DLD1 (cell line): ENCODE results near the gene PAF1.

Experiments used
- in situ Hi-C: cut with HindIII; loops from 2 replicates; pipeline ENCODE4 v1.10.0; 2017; ENCODE audit warnings: low sequenced_read_pairs

Gene PAF1

DNA sequence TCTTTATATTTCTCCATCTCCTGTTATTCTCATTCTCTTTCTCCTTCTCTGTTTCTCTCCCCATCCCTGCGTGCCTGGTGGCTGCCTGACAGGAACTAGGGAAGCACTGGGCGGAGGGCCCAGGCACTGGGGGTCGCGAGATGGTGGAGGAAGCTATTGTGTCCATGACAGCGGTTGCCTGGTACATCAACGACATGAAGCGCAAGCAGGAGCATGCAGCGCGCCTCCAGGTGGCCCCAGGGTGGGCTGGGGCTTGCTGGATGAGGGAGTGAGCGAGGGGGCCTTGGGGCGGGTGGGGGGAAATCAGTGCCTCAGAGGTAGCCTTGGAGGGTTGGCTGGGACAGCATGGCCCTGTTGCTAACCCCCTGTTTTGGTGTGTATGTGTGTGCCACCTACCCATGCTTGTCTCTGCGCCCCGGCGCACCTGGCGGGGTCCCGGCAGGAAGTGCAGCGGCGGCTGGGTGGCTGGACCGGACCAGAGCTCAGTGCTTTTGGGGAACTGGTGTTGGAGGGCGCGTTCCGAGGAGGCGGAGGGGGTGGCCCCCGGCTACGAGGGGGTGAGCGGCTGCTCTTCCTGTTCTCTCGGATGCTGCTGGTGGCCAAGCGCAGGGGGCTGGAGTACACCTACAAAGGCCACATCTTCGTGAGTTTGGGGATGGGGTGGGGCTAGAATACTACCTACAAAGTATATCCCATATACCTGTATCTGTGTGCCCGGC is 26.7 kb upstream of the PAF1 start:
- in situ Hi-C loops: no loop called here

DNA sequence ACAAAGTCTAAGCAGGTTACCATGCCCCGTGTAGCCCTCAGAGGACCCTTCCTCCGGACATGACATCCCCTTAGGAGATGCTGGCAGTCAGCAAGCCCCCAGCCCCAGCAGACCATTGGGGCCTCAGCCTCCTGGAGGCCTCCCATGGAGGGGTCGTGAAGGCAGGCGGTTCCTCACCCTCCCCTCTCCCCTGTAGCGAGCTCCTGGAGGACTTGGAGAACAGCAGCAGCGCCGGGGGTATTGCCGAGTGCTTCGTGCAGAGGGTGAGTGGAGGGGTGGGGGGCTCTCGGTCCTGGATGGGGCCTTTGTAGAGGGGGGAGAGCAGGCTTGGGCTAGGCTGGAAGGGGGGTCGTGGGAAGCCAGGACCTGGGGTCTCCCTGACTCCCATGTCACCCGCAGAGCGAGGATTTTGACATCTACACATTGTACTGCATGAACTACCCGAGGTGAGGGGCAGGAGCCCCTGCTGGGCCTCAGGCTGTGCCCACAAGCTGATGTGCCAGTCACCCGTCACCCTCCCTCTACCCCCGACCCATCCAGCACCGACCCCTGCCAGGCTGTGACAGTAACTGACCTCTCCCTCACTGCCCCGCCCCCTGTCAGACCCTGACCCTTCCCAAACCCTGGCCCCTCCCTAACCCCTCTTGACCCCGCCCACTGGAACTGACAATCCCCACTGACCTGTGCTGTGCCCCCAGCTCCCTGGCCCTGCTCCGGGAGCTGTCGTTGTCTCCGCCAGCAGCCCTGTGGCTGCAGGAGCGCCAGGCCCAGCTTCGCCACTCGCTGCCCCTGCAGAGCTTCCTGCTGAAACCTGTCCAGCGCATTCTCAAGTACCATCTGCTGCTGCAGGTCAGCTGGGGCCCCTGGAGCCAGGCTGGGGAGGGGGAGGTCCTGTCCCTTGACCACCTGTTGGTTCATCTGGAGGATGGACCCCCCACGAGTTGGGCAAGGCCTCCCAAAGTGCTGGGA is 25.5 kb upstream of the PAF1 start:
- in situ Hi-C loops: no loop called here

DNA sequence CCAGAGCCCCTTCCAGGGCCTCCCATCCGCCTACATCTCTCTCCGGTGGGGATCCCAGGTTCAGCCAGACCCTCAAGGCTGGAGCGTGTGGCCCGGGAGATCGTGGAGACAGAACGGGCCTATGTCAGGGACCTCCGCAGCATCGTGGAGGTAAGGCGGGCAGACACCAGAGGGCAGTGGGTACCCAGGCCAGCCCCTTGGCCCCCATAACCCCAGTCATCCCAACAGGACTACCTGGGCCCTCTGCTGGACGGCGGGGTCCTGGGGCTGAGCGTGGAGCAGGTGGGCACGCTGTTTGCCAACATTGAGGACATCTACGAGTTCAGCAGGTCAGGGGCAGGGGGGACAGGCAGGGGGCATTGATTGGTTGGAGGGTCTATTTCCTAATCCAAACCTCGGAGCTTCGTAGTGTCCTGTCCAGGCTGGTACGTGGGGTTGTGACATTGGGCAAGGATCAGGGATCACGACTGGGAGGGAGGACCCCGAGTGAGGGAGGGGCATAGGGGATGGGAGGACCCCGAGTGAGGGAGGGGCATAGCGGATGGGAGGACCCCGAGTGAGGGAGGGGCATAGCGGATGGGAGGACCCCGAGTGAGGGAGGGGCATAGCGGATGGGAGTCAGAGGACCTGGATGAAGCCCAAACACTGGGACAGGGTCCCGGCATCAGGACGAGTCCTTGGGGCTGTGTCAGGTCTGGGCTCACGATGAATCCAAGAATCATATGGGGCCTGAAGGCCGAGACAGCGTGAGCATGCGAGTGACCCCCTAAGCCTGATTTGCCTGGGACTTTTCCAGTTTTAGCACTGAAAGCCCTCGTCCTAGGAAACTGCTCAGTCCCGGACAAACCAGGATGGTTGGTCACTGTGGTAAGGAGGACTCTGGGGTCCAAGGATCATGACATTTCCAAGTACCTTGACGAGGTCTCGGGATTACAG is 24.5 kb upstream of the PAF1 start:
- in situ Hi-C loops: no loop called here

DNA sequence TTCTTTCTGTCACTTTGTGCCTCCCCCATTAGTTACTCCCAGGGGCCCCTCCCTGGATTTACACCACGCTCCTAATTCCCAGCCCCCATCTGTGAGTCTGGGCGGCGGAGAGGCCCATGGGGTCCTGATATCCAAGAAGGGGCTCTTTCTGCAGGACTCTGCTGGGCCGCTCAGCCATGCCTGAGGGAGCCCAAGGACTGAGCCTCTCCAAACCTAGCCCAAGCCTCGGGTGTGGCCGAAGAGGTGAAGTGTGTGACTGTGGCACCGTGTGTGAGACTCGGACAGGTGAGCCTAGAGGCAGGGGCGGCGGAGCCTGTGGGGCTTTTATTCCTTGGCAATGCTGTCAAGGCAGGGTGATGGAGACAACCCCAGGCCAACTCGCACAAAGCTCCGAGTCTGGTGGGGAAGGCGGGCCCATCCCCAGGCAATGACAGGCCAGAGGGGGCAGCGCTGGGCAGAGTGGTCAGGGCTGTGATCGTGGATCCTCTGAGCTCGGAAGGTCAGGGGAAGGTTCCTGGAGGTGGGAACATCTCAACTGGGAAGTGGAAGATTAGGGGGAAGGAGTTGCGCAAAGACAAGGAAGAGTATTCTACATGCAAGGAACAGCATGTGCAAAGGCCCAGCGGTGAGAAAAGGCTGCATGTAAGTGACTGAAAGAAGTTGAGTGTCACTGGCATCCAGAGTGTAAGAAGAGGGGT is 23.2 kb upstream of the PAF1 start:
- in situ Hi-C loops: no loop called here

DNA sequence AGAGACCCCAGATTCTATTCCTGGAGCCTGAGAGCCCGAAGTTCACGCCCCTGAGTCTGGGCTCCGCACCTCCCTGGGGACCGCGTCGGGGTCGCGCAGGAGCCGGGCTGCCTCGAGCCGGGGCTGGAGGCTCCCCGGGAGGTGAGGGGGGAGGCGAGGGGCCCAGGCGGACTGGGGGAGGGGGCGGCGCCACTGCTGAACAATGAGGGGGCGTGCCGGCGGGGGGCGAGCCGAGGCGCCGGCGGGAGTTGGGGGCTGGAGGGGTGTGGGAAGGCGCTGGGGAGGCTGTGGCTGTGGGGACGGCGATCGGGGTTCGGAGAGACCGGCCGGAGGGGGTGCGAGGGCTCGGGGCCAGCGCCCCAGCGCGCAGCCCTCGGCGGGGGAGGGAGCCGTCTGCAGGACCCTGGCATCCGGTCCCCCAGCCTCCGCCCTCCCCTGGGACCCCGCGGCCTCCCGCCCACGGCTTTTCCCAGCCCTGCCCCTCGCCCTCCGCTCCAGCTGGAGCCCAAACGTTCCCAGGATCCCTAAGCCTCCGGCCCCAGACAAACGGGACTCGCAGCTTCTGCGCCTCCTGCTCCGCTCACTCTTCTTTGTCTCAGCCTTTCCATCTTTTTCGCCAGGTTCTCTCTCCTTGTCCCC is 22.5 kb upstream of the PAF1 start:
- in situ Hi-C loops: no loop called here

DNA sequence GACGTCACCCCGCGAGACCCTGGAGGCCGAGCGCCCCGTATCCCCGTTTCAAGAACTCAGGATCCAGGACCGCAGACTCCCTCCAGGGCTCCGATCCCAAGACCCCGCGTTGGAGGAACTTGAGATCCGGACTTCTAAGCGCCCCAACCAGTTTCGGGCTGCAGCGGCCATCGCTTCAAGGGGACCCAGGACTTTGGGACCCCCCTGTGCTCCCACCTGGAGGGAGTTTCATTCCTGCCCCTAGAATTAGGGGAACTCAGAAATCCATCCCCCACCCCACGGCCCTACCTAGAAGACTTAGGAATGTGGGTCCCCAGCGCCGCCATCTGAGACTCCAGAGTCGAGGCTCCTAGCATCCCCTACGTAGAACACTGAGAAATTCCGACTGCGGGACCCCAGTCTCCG is 22.0 kb upstream of the PAF1 start:
- in situ Hi-C loops: no loop called here

DNA sequence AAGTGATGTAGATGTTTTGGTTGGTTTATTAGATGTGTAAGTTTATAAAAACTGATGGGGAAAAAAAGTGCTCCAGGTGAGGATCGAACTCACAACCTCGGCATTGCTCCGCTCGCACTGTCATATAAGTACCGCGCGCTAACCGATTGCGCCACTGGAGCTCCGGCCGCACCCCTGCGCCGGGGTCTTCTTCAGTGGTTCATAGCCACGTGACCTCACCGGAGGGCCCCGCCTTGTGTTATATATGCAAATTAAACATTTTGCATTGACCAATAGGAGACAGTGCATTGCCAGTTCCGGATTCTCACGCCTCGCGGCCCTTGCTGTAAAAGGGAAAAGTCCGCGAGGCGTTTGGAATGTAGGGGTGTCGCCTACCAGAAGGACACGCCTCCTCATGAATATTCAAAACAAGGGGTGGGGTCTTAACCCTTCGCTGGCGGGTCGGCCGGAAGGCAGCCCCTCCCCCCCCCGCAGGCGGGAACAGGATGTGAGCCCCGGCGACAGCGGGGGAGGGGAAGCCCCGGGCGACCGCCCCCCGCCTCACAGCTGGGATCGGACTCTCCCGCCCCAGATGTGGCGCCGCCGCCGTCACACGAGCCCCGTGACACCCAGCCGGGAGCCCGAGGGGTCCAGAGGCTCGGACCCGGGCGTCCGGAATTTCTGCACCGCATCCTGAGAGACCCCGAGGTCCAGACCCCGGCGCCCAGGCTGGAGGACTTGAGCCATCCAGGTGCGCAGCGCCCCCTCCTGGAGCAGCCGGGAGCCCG is 21.4 kb upstream of the PAF1 start, which contains the start of gene PLEKHG2:
Gene PLEKHG2 (plus strand): TSS at position 570 of the 767 bp plus-strand sequence. CDS start 1,418 bp downstream, outside the sequence.
- in situ Hi-C loops: no loop called here

DNA sequence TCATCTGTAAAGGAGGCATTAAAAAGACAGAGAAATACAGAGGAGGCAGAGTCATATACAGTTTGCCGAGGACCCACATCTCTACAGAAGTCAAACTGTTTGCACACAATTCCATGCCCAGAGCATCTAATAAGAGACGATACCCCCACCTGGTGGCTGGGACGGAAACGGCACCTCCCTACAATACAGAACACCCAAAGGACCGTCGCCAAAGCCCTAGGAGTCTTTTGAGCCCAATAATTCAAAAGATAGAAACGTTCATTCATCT is 20.9 kb upstream of the PAF1 start:
- in situ Hi-C loops: no loop called here

DNA sequence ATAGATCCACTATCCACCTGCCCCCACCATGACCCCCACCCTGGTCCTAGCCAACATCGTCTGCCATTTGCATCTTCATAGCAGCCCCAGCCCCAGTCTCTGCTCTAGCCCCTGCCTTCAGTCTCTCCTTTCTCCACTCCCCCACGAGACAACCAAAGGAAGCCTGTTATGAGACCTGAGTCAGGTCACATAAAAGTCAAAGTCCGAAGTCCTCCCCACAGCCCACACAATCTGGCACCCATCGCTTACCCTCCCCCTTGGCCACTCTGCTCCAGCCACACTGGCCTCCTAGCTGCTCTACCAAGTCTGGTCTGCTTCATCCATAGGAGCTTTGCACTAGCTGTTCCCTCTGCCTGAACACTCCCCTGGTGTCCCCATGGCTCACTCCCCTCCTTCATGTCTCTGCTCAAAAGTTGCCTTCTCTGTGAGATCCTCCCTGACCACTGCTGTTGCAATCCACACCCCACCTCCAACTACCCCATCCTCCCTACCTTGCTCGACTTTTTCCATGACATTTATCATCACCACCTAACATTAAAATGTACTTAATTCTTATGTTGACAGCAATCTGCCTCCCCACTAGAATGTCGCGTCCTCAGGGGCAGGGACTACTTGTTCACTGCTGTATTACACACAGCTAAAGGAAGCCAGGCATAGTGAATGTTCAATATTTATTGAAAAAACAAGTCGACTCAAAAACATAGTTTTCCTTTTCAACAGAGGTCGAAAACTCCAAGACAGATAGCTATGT is 20.4 kb upstream of the PAF1 start:
- in situ Hi-C loops: no loop called here

DNA sequence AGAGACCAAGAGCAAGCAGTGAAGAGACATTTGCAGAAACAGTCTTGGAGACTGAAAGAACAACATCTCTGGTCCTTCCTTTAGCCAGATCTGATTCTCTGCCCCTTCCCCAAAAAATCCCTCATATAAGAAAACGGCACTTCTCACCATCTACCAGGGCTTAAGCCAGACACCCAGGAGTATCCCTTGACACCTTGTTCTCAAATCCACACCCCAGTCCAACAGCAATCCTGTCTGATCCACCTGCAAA is 19.9 kb upstream of the PAF1 start:
- in situ Hi-C loops: no loop called here

DNA sequence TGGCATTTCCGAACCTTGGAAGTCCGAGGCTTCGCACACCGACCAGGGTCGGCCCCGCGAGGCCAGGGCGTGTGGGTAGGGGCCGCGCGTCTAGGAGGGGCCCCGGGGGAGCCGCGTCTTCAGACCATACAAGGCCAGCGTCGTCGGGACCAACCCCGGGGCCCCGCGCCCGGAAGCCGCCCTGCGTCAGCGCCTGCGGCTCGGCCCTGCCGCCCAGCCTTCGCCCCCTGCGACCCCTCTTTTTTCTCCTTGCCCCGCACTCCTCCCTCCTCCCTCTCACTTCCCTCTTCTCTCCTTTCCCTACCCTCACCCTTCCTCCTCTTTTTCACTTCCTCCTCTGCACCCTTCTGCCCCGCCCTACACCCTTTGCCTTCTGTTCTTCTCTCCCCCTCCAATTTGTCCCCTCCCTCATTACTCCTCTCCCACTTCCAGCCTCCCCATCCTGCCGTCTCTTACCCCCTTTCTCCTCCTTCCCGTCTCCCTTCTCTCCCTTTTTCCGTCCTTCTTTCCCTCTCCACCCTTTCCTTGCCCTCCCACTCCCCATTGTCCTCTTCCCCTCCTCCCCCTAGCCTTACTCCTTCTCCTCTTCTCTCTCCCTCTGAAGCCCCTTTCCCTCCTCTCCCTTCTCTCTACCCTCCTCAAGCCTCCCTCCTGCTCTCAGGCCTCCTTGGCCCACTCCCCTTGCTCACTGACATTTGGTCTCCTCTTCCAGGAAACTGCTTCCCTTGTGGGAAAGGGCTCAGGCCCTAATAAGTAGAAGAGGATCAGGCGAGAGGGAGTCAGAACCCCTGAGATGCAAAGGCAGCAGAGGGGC is 19.3 kb upstream of the PAF1 start:
- in situ Hi-C loops: no loop called here

DNA sequence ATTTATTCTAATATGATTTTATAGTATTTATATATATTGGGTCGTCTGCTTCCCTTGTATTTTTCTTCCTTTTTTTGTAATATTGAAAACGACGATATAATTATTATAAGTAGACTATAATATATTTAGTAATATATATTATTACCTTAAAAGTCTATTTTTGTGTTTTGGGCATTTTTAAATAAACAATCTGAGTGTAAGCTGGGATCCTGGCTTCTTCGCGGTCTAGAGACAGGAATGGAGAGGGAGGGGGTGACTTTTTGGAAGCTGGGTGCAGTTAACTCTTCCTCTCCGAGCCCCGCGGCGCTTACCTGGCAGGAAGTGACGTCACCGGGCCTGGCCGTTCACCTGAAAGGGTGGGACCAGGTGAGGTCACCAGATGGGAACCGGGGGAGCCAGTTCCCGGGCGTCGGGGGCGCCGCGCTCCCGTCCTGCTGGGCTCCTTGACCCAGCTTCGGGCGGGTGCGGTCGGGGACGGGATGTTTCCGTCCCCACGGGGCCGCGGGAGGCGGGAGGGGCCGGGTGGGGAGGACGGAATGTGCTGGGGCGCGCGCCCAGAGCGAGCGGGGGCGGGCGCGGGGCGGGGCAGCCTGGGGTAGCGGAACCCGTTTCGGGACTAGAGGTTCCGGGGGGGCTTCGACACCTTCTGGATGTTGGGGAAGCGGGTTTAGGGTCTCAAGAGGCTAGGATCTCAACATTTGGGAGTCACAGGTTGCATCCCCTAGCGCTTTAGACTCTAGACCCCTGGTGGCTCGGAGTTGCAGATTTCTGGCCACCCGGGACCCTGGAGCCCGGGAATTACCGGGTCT is 18.5 kb upstream of the PAF1 start:
- in situ Hi-C loops: no loop called here

DNA sequence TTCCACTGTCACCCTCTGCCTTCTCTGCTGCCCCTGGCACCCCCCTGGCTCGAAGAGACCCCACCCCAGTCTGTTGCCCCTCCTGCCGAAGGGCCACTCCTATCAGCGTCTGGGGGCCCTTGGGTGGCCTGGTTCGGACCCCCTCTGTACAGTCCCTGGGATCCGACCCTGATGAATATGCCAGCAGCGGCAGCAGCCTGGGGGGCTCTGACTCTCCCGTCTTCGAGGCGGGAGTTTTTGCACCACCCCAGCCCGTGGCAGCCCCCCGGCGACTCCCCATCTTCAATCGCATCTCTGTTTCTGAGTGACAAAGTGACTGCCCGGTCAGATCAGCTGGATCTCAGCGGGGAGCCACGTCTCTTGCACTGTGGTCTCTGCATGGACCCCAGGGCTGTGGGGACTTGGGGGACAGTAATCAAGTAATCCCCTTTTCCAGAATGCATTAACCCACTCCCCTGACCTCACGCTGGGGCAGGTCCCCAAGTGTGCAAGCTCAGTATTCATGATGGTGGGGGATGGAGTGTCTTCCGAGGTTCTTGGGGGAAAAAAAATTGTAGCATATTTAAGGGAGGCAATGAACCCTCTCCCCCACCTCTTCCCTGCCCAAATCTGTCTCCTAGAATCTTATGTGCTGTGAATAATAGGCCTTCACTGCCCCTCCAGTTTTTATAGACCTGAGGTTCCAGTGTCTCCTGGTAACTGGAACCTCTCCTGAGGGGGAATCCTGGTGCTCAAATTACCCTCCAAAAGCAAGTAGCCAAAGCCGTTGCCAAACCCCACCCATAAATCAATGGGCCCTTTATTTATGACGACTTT is 17.7 kb upstream of the PAF1 start:
- in situ Hi-C loops: no loop called here

DNA sequence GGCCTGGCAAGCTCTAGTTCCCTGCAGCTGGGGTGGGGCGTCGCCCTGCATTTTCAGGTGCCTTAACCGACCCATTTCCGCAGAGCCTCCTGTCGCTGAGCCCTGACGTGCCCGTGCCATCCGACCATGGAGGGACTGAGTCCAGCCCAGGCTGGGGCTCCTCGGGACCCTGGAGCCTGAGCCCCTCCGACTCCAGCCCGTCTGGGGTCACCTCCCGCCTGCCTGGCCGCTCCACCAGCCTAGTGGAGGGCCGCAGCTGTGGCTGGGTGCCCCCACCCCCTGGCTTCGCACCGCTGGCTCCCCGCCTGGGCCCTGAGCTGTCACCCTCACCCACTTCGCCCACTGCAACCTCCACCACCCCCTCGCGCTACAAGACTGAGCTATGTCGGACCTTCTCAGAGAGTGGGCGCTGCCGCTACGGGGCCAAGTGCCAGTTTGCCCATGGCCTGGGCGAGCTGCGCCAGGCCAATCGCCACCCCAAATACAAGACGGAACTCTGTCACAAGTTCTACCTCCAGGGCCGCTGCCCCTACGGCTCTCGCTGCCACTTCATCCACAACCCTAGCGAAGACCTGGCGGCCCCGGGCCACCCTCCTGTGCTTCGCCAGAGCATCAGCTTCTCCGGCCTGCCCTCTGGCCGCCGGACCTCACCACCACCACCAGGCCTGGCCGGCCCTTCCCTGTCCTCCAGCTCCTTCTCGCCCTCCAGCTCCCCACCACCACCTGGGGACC is 16.9 kb upstream of the PAF1 start:
- in situ Hi-C loops: no loop called here

DNA sequence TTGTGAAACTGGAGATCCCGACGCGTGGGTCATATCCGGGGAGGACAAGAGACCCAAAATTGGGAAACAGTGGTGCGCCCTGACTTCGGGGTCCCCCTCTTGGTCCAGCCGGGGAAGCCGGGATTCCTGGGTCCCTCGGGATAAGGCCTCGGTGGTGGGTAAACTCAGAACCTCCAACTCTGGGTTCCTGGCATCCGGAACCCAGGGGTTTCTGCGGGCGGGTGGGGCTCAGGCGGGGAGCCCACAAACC is 16.4 kb upstream of the PAF1 start:
- in situ Hi-C loops: no loop called here
